Neuronal stem cell (in vitro differentiated cells): Measurements from ENCODE around the gene PTPN12.

ENCODE experiments used
- DNase-seq: peaks from one replicate; pipeline ENCODE4 v3.0.0-alpha.2; 2013; ENCODE audit warnings: low spot score
- H2AFZ ChIP-seq: one replicate; pipeline ENCODE4 v1.6.1; 2013; ENCODE audit warnings: mild to moderate bottlenecking, low read length, inconsistent platforms
- H2AK5ac ChIP-seq: 2 replicates; pipeline ENCODE4 v1.6.1; 2013; ENCODE audit warnings: low read depth, mild to moderate bottlenecking, inconsistent platforms, low read length, moderate library complexity, mixed read lengths
- H2BK120ac ChIP-seq: 2 replicates; pipeline ENCODE4 v1.6.1; 2013; ENCODE audit warnings: low read depth, mild to moderate bottlenecking, inconsistent platforms, low read length, moderate library complexity, mixed read lengths
- H2BK12ac ChIP-seq: one replicate; pipeline ENCODE4 v1.6.1; 2013; ENCODE audit warnings: low read length, inconsistent platforms
- H2BK15ac ChIP-seq: 2 replicates; pipeline ENCODE4 v1.6.1; 2013; ENCODE audit warnings: mild to moderate bottlenecking, low read length, inconsistent platforms, mixed read lengths
- H2BK5ac ChIP-seq: one replicate; pipeline ENCODE4 v1.6.1; 2013; ENCODE audit warnings: inconsistent platforms, mild to moderate bottlenecking, low read length, moderate library complexity
- H3K14ac ChIP-seq: one replicate; pipeline ENCODE4 v1.6.1; 2013; ENCODE audit warnings: low read length, inconsistent platforms
- H3K18ac ChIP-seq: 2 replicates; pipeline ENCODE4 v1.6.1; 2013; ENCODE audit warnings: low read length, inconsistent platforms
- H3K23ac ChIP-seq: 2 replicates; pipeline ENCODE4 v1.6.1; 2013; ENCODE audit warnings: low read depth, mild to moderate bottlenecking, mixed read lengths, low read length, inconsistent platforms; ENCODE audit not compliant: poor library complexity
- H3K27ac ChIP-seq: replicated peaks from 3 replicates; pipeline ENCODE4 v1.5.1; 2013; ENCODE audit warnings: low read length, inconsistent platforms
- H3K27me3 ChIP-seq, 3 experiments: 2 replicates each; pipeline ENCODE4 v1.6.1; 2013; ENCODE audit warnings: low read length in 3 of 3, mild to moderate bottlenecking in 2 of 3, inconsistent platforms in 1 of 3, low read depth in 1 of 3, mixed read lengths in 1 of 3, moderate library complexity in 1 of 3; ENCODE audit not compliant: control insufficient read depth in 3 of 3, insufficient read depth in 3 of 3
- H3K36me3 ChIP-seq, 2 donors: replicated peaks in 1 of 2; 2 replicates each; pipeline ENCODE4 v1.6.1; 2013; ENCODE audit warnings: low read length in 2 of 2; ENCODE audit not compliant: control insufficient read depth in 2 of 2, insufficient read depth in 2 of 2
- H3K4ac ChIP-seq: 2 replicates; pipeline ENCODE4 v1.6.1; 2013; ENCODE audit warnings: inconsistent platforms, mild to moderate bottlenecking, low read length, moderate library complexity
- H3K4me1 ChIP-seq, 2 donors: 1 replicate in 1 of 2; 2 replicates in 1 of 2; pipeline ENCODE4 v1.6.1; 2013; ENCODE audit warnings: low read length in 2 of 2, low read depth in 1 of 2; ENCODE audit not compliant: control insufficient read depth in 2 of 2, insufficient read depth in 1 of 2
- H3K4me2 ChIP-seq: one replicate; pipeline ENCODE4 v1.6.1; 2013; ENCODE audit warnings: mild to moderate bottlenecking, low read length, inconsistent platforms; ENCODE audit not compliant: insufficient read depth, poor library complexity, severe bottlenecking
- H3K4me3 ChIP-seq, 2 donors: 2 replicates each; pipeline ENCODE4 v1.5.1; 2013; ENCODE audit warnings: low read length in 2 of 2, mild to moderate bottlenecking in 2 of 2, inconsistent platforms in 1 of 2, moderate library complexity in 1 of 2
- H3K79me1 ChIP-seq: one replicate; pipeline ENCODE4 v1.6.1; 2013; ENCODE audit warnings: low read depth, mild to moderate bottlenecking, inconsistent platforms, low read length, moderate library complexity
- H3K9ac ChIP-seq: one replicate; pipeline ENCODE4 v1.6.1; 2013; ENCODE audit warnings: mild to moderate bottlenecking, low read depth, low read length, inconsistent platforms; ENCODE audit not compliant: poor library complexity
- H3K9me3 ChIP-seq, 2 donors: replicated peaks in 1 of 2; 2 replicates each; pipeline versions ENCODE3 to v1.6.1; 2013; ENCODE audit warnings: low read length in 2 of 2, mild to moderate bottlenecking in 2 of 2, inconsistent platforms in 1 of 2, low read depth in 1 of 2, mixed read lengths in 1 of 2, moderate library complexity in 1 of 2; ENCODE audit not compliant: control insufficient read depth in 2 of 2, insufficient read depth in 1 of 2
- H4K8ac ChIP-seq: one replicate; pipeline ENCODE4 v1.6.1; 2013; ENCODE audit warnings: low read depth, mild to moderate bottlenecking, inconsistent platforms, low read length, moderate library complexity
- H4K91ac ChIP-seq: one replicate; pipeline ENCODE4 v1.6.1; 2013; ENCODE audit warnings: low read length, low read depth, mild to moderate bottlenecking, inconsistent platforms; ENCODE audit not compliant: poor library complexity
- WGBS, 2 donors: extraction: QIAGEN DNeasy Blood & Tissue Kit; methylation state at CpG; one replicate each; pipeline ENCODE4 v1.1.7; 2013; ENCODE audit warnings: missing lambda C conversion rate in 2 of 2, mixed read lengths in 1 of 2; ENCODE audit not compliant: insufficient read length in 2 of 2, insufficient replicate concordance in 1 of 2; ENCODE audit errors: extremely low coverage in 2 of 2; 5-methylcytosine and 5-hydroxymethylcytosine counted together

Gene PTPN12

DNA sequence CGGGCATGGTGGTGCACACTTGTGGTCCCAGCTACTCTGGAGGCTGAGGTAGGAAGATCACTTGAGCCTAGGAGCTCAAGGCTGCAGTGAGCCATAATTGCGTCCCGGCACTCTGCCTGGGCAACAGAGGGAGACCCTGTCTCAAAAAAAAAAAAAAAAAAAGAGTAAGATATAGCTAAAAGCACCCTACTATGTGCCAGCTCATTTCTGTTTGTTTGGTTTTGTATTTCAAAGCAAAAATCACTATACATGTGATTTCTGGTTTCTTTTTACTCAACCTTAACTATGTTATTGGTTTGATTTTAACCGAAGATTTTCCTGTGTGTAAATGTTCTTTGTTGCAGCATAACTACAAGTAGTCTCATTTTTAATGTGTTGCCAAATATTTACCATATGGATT lies 92.7 kb downstream of the PTPN12 start:
- Histone ChIP-seq H2BK5ac (no peak overlapping the region), H3K4me2 (no peak overlapping the region), H3K14ac (no peak overlapping the region), H3K4me1 (no peaks in the 10 kb centered on the region), H3K4ac (no peak overlapping the region), H2BK120ac (no peak overlapping the region), H2BK15ac (no peak overlapping the region), H3K9me3 (no peaks in the 10 kb centered on the region), H4K91ac (no peak overlapping the region), H3K36me3 (peaks cover 11 to 95% of the 10 kb centered on the region in 2 donors), H3K18ac (no peak overlapping the region), H2BK12ac (no peak overlapping the region), H3K23ac (no peak overlapping the region), H2AK5ac (no peak overlapping the region), H2AFZ (no peak overlapping the region), H3K4me3 (no peak overlapping the region), H3K79me1 (no peaks in the 10 kb centered on the region), H3K27me3 (no peaks in the 10 kb centered on the region), H3K27ac (no peak overlapping the region), H3K9ac (no peak overlapping the region), H4K8ac (no peak overlapping the region)
- WGBS, 2 donors = no CpG with 5 or more reads among the region's 4 CpGs
- no peak for DNase-seq

DNA sequence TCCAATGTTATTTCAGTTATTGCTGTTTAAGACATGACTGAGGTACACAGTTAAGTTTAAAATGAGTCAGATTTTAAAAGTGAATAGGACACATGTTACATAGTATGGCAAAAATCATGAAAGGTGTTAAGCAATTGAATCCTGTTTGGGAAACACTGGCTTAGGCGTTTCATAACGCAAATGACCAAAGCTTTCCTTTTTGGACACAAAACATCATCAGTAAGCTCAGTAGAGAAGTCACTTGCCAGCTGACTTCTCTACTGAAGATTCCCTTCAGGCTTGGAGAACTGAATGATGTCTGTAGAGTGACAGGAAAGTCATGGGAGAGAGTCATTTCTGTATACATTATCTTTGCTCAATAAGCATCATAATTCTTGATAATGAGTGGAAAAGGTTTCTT lies 94.7 kb downstream of the PTPN12 start:
- no peak overlapping the region for H2AFZ ChIP-seq
- H3K4me1 ChIP-seq = no peaks in the 10 kb centered on the region
- no peak overlapping the region for H3K4me3 ChIP-seq
- no peak overlapping the region for H3K27ac ChIP-seq
- no peak overlapping the region for H2AK5ac ChIP-seq
- no peak overlapping the region for H3K4me2 ChIP-seq
- H2BK120ac ChIP-seq = no peak overlapping the region
- no peaks in the 10 kb centered on the region for H3K79me1 ChIP-seq
- H3K9ac ChIP-seq = no peak overlapping the region
- DNase-seq = no peak
- no peak overlapping the region for H2BK12ac ChIP-seq
- no peak overlapping the region for H3K4ac ChIP-seq
- no peak overlapping the region for H4K8ac ChIP-seq
- no peaks in the 10 kb centered on the region for H3K9me3 ChIP-seq
- H2BK5ac ChIP-seq = no peak overlapping the region
- no peak overlapping the region for H3K23ac ChIP-seq
- H4K91ac ChIP-seq = no peak overlapping the region
- H3K18ac ChIP-seq = no peak overlapping the region
- H3K36me3 ChIP-seq = peaks cover 13 to 96% of the 10 kb centered on the region in 2 donors
- no CpG with 5 or more reads among the region's 2 CpGs for WGBS, 2 donors
- H2BK15ac ChIP-seq = no peak overlapping the region
- H3K27me3 ChIP-seq = no peaks in the 10 kb centered on the region
- H3K14ac ChIP-seq = no peak overlapping the region

DNA sequence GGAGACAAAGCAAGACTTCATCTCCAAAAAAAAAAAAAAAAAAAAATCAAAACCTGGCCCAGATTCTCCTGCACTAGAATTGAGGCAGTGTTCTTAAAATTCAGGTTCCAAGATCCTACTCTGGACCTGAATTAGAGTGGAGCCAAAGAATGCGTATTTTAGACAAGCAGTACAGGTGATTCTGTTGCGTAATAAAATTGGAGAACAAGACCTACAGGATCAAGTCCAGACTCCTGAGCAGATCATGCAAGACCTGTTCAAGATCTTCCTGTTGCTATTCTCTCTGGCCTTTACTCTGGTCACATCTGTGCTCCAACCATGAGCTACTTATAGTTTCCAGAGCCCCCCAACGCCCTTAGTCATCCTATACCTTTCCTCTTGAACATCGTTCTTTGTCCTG lies 107.7 kb downstream of the PTPN12 start:
- H2BK12ac ChIP-seq = no peak overlapping the region
- no peak overlapping the region for H3K27ac ChIP-seq
- H3K14ac ChIP-seq = no peak overlapping the region
- no peak overlapping the region for H3K18ac ChIP-seq
- no peak overlapping the region for H2AK5ac ChIP-seq
- no peak overlapping the region for H4K8ac ChIP-seq
- no peaks in the 10 kb centered on the region for H3K27me3 ChIP-seq
- H2AFZ ChIP-seq = no peak overlapping the region
- no peaks in the 10 kb centered on the region for H3K4me1 ChIP-seq
- H3K23ac ChIP-seq = no peak overlapping the region
- peaks cover 5 to 82% of the 10 kb centered on the region in 2 donors for H3K36me3 ChIP-seq
- H3K4me3 ChIP-seq = no peak overlapping the region
- H3K79me1 ChIP-seq = no peaks in the 10 kb centered on the region
- no peak overlapping the region for H2BK15ac ChIP-seq
- H3K9ac ChIP-seq = no peak overlapping the region
- no peak for DNase-seq
- no peak overlapping the region for H4K91ac ChIP-seq
- H2BK5ac ChIP-seq = no peak overlapping the region
- H2BK120ac ChIP-seq = no peak overlapping the region
- H3K9me3 ChIP-seq = peaks cover 0 to 2% of the 10 kb centered on the region in 2 donors
- WGBS, 2 donors = no CpG with 5 or more reads among the region's 4 CpGs
- no peak overlapping the region for H3K4ac ChIP-seq
- no peak overlapping the region for H3K4me2 ChIP-seq

DNA sequence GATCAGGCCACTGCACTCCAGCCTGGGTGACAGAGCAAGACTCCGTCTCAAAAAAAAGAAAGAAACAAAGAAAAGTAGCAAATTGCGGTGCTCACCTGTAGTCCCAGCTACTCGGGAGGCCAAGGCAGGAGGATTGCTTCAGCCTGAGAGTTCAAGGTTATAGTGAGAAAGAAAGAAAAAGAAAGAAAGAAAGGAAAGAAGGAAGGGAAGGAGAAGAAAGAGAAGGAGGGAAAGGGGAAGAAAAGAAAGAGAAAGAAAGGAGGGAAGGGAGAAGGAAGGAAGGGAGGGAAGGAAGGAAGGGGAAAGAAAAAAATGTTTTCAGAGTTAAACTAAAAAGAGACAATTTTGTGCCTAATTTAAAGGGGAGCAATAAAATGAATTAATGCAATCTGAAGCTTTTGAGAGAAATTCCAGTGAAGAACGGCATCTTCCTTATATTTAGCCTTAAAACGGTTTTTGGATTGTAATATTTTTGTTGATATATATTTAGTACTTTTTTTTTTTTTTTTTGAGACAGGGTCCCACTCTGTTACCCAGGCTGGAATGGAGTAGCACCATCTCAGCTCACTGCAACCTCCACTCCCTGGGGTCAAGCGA lies 111.7 kb downstream of the PTPN12 start:
- Histone ChIP-seq H3K27me3 (no peaks in the 10 kb centered on the region), H2BK15ac (no peak overlapping the region), H2BK120ac (no peak overlapping the region), H3K18ac (no peak overlapping the region), H3K79me1 (no peaks in the 10 kb centered on the region), H2BK5ac (no peak overlapping the region), H3K4me3 (no peak overlapping the region), H3K4me2 (no peak overlapping the region), H3K36me3 (peaks cover 6 to 61% of the 10 kb centered on the region in 2 donors), H3K4me1 (no peaks in the 10 kb centered on the region), H3K27ac (no peak overlapping the region), H3K23ac (no peak overlapping the region), H4K8ac (no peak overlapping the region), H2BK12ac (no peak overlapping the region), H3K9me3 (peaks cover 0 to 2% of the 10 kb centered on the region in 2 donors), H3K4ac (no peak overlapping the region), H2AK5ac (no peak overlapping the region), H2AFZ (no peak overlapping the region), H3K14ac (no peak overlapping the region), H4K91ac (no peak overlapping the region), H3K9ac (no peak overlapping the region)
- no CpG with 5 or more reads among the region's 6 CpGs for WGBS, 2 donors
- no peak for DNase-seq
